ENCODE data around the gene LCN2.
"Not testable (repeated sequence)": the region's sequence is repeated elsewhere in the genome, so short reads cannot be mapped to it uniquely, and the experiment has no call there.

LCN2 gene

DNA sequence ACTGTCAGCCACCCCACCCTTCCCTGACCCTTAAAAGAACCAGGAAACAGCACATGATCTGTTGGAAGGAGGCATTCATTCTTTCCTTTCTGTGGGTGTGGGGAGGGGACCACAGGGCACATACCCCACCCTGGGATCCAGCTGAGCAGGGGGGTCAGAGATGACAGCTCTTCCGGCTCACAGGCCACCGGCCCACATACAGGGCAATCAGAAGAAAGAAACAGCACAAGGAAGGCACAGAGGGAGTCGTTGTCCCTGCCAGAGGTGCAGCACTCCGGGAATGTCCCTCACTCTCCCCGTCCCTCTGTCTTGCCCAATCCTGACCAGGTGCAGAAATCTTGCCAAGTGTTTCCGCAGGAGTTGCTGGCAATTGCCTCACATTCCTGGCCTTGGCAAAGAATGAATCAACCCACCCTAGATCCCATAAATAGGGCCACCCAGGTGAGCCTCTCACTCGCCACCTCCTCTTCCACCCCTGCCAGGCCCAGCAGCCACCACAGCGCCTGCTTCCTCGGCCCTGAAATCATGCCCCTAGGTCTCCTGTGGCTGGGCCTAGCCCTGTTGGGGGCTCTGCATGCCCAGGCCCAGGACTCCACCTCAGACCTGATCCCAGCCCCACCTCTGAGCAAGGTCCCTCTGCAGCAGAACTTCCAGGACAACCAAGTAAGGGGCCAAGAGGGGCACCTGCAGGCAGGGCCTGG lies at the start of gene LCN2:
Gene LCN2, plus strand, starts transcription at position 453 of the 701 bp plus-strand sequence. Its CDS starts 73 bp downstream, at position 526.
- no peak for DNase-seq (ENCODE audit: low read depth in 2 of 2)

GRCh38 chr9:128099932-128100491 lies 49.2 kb upstream of the LCN2 start:
- DNase-seq (ENCODE audit: low read depth in 2 of 2): no peak

- no peak for DNase-seq (ENCODE audit: low read depth in 2 of 2)
Observed at GRCh38 chr9:128100581-128100980, 48.7 kb upstream of the LCN2 start.

DNA sequence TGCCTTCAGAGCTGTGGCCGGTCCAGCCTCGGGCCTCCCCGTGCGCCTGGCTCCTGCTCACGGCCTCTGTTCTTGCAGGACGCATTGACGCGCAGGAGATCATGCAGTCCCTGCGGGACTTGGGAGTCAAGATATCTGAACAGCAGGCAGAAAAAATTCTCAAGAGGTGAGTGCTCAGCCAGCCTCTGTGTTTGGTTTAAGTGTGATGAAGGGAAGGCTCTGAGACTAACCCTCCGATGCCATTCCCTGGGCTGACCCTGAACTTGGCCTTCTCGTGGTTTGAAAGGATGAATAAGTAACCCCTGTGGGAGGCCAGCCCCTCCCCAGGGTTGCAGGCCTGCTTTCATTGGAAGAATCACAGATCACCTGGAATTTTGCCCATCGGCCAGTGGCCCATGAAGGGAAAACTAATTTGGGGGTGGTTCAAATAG lies 48.0 kb upstream of the LCN2 start:
- no peak for DNase-seq (ENCODE audit: low read depth in 2 of 2)

DNA sequence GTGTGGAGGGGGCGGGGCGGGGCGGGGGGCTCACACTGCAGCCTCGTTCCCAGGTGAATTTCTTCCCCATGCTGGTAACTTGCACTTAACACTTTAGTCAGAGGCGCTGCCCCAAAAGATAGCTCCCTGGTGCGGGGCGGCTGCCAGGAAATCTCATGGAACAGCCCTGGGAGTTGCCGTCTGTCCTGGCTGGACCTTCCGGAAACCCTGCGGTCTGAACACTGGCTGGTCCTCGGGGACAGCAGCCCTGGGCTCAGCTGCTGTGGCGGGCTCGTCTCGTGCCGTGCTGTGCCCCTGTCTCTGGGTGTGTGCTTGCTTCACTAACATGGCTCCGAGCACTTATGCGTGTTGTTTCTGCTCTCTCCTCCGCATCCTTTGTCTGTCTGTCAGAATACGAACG lies 47.6 kb upstream of the LCN2 start:
- no peak for DNase-seq (ENCODE audit: low read depth in 2 of 2)

GRCh38 chr9:128102196-128102595 lies 47.1 kb upstream of the LCN2 start:
- no peak for DNase-seq (ENCODE audit: low read depth in 2 of 2)

DNA sequence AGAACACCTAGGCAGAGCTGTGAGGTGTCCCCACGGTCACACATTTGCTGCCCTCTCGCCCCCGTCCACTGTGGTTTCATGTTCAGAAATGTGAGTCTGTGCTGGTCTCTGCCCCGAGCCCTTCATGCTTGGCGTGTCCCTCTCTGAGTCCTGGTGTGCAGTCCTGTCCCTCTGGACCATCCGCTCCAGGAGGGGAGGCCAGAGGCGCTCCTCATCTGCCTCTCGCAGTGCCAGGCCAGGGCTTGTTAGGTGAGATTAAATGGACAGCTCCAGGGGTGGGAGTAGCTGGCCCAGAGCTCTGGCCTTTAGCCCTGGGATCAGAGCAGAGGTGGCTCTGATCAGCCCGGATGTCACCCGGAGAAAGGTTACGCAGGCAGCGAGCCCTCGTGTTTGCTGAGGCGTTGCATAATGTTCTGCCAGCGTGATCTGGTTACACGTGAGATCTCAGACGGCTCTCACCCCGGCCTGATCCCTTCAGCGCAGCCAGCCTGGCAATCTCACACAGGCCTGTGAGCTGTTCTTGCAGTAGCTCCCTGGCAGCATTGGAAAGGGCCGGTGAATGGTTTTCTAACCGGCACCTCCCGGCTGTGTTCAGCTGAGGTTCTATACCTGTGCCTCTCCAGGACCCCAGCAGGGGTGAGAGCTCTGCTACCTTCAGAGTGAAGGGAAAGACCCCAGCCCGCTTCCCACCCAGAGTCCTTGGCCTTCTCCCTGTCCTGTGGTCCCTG lies 46.2 kb upstream of the LCN2 start:
- no peak for DNase-seq (ENCODE audit: low read depth in 2 of 2)

DNA sequence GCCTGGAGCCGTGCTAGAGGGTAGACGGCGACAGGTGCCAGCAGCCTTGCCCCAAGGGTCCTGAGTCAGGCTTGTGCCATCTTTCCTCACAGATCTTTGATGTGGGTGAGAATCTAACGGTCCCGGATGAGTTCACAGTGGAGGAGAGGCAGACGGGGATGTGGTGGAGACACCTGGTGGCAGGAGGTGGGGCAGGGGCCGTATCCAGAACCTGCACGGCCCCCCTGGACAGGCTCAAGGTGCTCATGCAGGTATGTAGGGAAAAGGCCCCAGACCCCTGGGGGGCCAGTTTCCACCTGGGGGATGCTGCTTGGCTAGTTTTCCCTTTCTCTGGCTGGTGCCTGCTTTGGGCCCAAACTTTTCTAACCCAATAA lies 45.7 kb upstream of the LCN2 start:
- DNase-seq (ENCODE audit: low read depth in 2 of 2): no peak

- DNase-seq (ENCODE audit: low read depth in 2 of 2): no peak
Observed at GRCh38 chr9:128104171-128104618, 45.1 kb upstream of the LCN2 start.

GRCh38 chr9:128105538-128106175 lies 43.6 kb upstream of the LCN2 start:
- no peak for DNase-seq (ENCODE audit: low read depth in 2 of 2)

DNA sequence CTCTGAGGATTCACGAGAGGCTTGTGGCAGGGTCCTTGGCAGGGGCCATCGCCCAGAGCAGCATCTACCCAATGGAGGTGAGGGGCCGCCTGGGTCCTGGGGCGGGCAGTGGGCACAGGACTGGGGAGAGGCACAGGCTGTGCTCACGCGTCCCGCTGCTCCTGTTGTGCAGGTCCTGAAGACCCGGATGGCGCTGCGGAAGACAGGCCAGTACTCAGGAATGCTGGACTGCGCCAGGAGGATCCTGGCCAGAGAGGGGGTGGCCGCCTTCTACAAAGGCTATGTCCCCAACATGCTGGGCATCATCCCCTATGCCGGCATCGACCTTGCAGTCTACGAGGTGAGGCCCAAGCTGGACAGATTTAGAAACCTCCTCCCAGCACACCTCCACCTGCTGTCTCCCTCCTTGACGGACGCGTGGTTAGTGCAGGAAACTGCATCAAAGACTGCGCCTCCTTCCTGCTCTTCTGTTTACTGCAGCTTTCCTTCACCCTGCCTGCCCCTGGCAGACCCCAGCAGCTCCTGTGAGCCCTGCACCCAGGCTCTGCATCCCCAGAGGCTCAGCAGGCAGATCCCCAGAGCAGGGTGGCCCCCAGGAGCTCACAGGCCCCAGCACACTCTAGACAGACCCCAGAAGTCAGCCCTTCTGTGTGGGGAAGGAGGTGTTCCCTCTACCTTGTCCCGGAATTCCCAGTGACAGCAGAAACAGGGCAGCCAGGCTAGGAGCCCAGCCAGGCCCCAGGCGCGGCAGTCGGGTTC lies 42.9 kb upstream of the LCN2 start:
- no peak for DNase-seq (ENCODE audit: low read depth in 2 of 2)

DNA sequence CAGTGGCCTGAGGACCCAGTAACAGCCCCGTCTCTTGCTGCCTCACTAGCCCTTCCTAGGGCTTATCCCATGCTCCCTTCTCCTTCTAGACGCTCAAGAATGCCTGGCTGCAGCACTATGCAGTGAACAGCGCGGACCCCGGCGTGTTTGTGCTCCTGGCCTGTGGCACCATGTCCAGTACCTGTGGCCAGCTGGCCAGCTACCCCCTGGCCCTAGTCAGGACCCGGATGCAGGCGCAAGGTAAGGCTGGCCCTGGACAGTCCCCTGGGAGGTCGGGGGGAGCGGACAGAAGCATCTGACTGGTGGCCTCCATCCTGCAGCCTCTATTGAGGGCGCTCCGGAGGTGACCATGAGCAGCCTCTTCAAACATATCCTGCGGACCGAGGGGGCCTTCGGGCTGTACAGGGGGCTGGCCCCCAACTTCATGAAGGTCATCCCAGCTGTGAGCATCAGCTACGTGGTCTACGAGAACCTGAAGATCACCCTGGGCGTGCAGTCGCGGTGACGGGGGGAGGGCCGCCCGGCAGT lies 42.2 kb upstream of the LCN2 start:
- no peak for DNase-seq (ENCODE audit: low read depth in 2 of 2)

DNA sequence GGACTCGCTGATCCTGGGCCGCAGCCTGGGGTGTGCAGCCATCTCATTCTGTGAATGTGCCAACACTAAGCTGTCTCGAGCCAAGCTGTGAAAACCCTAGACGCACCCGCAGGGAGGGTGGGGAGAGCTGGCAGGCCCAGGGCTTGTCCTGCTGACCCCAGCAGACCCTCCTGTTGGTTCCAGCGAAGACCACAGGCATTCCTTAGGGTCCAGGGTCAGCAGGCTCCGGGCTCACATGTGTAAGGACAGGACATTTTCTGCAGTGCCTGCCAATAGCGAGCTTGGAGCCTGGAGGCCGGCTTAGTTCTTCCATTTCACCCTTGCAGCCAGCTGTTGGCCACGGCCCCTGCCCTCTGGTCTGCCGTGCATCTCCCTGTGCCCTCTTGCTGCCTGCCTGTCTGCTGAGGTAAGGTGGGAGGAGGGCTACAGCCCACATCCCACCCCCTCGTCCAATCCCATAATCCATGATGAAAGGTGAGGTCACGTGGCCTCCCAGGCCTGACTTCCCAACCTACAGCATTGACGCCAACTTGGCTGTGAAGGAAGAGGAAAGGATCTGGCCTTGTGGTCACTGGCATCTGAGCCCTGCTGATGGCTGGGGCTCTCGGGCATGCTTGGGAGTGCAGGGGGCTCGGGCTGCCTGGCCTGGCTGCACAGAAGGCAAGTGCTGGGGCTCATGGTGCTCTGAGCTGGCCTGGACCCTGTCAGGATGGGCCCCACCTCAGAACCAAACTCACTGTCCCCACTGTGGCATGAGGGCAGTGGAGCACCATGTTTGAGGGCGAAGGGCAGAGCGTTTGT lies 41.6 kb upstream of the LCN2 start:
- DNase-seq (ENCODE audit: low read depth in 2 of 2): no peak

GRCh38 chr9:128108269-128109049 lies 40.8 kb upstream of the LCN2 start:
- no peak for DNase-seq (ENCODE audit: low read depth in 2 of 2)

- no peak for DNase-seq (ENCODE audit: low read depth in 2 of 2)
Observed at GRCh38 chr9:128109050-128109709, 40.1 kb upstream of the LCN2 start.

- DNase-seq (ENCODE audit: low read depth in 2 of 2): not testable (repeated sequence)
Observed at GRCh38 chr9:128111726-128112125, 37.5 kb upstream of the LCN2 start.

GRCh38 chr9:128113526-128114325 lies 35.5 kb upstream of the LCN2 start:
- DNase-seq (ENCODE audit: low read depth in 2 of 2): no peak

Measured in stimulated activated CD4-positive, alpha-beta T cell treated with anti-CD3 and anti-CD28 coated beads, Interleukin-1b, Interleukin-23, amount 100 ng/mL, for 1 hour (primary cell).